Fibroblast of skin of right biceps (primary cell): ENCODE measurements around the gene IFT74.

Source experiments
- DNase-seq: peaks from one replicate; pipeline ENCODE4 v3.0.0-alpha.2; 2013

The IFT74 gene

DNA sequence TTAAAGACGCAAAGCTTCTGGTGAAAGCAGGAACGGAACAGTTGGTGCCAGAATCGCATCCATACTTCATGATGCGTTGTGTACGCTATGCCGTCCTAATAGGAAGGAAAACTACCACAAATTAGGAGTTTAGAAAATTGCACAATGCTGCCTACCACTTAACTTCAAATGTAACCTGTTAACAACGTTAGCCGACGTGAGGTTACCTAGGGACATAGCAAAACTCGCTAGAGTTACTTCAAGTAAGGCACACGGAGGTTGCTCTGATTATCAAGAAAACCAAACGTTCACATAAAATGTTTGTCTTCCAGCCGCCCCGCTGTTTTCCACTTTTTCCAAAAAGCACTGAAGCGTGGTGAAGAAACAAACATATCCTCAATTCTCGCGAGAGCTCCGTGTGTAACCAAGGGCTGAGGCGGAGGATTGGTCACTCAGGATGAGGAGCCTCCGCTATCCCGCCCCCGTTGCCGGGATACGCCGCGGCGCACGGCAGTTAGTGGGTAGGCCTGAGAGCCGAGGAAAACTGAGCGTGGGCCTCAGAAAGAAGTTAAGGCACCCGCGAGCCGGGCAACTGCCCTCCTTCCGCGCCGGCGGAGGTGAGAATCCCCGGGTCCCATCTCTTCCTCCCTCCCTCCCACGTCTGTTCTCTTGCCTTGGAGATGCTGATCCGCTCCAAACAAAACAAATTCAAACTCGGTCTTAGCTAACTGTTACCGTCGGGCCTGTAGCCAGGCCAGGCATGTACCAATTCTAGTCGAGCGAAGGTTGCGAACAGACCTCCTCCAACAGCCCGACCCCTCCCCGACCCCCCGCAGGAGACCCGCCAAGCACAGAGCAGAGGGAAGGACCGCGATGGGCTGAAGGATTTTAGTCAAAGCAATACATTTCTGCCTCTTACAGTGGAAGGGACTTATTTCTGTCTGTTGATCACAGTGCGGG is at the start of gene IFT74:
TSS of gene IFT74 (plus strand) at position 492 of the 939 bp plus-strand sequence. CDS start 5,556 bp downstream, outside the sequence.
- DNase-seq: peak; percentile 98

DNA sequence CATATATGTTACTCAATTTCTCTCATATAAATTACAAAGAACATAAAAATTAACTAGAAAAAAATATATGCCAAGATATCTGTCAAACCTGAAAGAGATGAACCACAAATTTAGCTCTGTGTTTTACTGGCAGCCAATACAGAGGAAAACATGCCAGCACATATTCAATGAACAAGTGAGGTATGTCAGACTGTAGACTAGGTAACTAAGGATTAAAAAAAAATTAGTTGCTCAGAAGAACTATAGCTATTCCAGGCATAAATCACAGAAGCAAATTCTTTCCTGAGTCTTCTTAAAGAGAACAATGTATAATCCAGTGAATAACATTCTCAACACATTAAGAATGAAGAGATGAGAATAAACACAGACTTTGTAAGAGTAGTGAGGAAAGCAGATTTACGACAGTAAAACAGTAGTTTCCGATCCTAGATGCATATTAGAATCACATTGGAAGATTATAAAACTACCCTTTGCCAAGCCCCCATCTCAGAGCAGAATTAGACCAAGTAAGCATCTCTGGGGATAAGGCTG is 43.0 kb upstream of the IFT74 start:
- DNase-seq: no peak

DNA sequence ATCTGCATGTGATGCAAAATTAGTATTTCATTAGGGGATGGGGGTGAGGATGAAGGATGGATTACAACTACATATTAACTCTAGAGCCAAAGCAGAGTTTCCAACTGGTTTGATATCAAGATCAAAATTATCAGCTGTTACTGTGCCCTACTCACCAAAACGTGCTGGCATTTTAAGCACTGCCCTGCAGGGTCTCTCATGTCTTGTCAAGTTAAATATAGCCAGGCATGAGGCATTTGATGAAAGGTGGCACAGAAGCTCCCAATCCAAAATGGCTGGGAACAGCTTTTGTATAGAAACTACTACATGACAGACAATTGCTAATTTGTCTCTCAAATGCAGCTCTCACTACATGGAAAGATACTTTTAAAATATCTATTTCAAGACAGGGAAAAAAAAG is 36.5 kb upstream of the IFT74 start:
- DNase-seq: no peak

DNA sequence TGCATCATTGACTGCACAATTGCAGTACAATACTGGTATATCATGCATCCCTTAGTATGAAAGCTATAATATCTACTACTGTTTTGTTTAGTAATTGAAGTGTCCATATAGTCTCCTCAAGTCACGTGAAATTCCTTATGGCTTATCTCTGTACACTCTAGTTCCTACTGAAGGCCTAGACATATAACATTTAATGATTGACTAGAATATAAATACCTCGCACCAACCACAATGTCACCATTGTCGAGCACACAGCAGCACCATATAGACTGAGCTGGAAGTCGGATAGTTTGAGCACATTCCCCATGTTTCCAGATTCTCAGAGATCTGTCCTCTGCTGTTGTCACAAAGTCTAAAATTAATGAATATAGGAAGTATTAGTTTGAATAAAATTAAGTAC is 30.6 kb upstream of the IFT74 start:
- no peak for DNase-seq

DNA sequence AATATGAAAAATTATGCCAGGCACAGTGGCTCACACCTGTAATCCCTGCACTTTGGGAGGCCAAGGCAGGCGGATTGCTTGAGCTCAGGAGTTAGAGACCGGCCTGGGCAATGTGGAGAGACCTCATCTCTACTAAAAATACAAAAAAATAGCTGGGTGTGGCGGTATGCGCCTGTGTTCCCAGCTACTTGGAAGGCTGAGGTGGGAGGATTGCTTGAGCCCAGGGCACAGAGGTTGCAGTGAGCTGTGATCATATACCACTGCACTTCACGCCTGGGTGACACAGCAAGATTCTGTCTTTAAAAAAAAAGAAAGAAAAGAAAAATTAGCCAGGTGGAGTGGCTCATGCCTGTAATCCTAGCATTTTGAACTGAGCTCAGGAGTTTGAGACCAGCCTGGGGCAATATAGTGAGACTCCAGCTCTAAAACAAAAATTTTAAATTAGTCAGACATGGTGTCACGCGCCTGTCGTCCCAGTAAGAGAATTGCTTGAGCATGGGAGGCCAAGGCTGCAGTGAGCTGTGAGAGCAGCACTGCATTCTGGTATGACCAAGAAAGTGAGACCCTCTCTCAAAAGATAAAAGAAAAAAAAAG is 27.2 kb upstream of the IFT74 start:
- no peak for DNase-seq

DNA sequence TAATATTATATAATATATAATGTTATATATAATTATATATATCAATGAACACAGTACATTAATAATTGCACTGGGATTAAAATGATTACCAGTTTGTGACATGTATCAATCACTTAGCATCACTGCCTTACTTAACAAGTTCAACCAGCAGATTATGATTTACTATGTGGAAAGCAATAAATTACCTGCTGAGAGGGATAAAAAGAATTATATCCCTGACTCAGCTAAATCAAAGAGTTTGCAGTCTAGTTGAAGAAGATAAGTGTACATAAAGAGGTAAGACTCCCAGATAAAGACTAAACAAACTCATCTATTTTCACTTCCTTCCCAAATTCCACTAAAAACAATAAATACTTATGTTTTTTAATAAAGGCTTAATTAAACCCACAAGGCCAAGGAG is 20.4 kb upstream of the IFT74 start:
- no peak for DNase-seq

DNA sequence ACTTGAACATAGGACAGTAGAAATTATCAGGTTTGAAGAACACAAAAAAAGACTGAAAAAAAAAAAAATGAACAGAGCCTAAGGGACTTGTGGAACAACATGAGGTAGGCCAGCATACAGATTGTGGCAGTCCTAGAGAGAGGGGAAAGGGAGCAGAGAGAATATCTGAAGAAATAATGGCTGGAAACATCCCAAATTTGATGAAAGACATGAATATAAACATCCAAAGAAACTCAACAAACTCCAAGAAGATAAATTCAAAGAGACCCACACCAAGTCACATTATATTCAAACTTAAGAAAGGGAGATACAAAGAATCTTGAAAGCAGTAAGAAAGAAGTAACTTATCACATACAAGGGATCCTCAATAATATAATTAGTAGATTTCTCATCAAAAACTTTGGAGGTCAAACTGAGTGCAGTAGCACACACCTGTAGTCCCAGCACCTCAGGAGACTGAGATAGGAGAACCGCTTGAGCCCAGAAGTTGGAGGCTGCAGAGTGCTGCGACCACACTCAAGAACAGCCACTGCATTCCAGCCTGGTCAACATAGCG is 18.3 kb upstream of the IFT74 start:
- DNase-seq: no peak

DNA sequence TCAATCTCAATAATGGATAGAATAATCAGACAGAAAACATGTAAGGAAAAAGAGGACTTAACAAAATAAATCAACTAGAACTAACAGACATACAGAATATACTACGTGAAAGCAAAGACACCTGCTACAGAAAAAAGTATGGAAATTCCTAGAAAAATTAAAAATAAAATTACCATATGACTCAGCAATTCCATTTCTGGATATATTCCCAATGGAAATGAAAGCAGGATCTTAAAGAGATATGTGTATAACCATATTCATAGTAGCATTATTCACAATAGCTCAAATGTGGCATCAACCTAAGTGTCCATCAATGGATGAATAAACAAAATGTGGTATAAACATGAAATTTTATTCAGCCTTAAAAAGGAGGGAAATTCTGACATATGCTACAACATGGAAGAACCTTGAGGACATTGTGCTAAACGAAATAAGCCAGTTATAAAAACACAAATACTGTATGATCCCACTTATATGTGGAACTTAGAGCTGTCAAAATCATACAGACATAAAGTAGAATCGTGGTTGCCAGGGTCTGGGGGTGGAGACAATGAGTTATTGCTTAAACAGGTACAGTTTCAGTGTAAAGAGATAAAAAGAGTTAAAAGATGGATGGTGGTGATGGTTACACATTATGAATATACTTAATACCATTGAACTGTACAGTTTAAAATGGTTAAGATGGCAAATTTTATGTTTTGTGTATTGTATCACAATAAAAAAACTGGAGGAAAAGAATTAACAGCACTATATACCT is 16.1 kb upstream of the IFT74 start:
- no peak for DNase-seq

DNA sequence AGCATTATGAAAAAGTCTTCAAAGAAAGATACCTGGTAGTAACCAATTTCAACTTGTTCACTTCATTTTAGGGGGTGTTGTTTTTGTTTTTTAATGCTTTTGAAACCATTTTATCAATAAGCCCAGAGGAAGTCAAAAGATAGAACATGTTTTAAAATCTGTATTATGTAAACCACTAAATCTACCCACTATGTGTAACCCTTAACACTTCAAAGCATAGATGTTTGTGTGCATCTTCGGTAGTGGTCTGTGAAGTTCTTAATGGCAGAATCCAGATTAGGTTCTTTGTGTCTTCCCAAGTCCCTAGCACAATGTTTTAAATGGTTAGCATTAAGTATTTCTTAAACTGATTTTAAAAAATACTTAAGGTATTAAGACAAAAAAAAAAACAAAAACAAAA is 15.4 kb upstream of the IFT74 start:
- no peak for DNase-seq

DNA sequence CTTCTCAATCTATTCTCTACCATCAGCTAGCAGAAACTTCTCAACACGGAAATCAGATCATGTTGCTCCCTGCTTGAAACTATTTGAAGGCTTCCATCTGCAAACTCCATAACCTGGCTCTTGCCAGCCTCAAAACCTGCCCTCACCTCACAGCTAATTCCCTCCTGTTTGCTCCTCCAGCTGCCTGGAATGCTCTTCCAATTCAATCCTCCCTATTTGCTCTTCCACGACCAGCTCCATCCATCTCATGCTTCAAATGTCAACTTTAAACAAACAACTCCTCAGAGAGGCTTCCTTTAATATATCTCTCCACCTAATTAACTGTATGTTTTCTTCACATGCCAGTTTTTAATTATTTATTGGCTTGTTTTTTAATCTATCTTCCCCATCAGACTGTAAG is 10.6 kb upstream of the IFT74 start:
- DNase-seq: no peak

DNA sequence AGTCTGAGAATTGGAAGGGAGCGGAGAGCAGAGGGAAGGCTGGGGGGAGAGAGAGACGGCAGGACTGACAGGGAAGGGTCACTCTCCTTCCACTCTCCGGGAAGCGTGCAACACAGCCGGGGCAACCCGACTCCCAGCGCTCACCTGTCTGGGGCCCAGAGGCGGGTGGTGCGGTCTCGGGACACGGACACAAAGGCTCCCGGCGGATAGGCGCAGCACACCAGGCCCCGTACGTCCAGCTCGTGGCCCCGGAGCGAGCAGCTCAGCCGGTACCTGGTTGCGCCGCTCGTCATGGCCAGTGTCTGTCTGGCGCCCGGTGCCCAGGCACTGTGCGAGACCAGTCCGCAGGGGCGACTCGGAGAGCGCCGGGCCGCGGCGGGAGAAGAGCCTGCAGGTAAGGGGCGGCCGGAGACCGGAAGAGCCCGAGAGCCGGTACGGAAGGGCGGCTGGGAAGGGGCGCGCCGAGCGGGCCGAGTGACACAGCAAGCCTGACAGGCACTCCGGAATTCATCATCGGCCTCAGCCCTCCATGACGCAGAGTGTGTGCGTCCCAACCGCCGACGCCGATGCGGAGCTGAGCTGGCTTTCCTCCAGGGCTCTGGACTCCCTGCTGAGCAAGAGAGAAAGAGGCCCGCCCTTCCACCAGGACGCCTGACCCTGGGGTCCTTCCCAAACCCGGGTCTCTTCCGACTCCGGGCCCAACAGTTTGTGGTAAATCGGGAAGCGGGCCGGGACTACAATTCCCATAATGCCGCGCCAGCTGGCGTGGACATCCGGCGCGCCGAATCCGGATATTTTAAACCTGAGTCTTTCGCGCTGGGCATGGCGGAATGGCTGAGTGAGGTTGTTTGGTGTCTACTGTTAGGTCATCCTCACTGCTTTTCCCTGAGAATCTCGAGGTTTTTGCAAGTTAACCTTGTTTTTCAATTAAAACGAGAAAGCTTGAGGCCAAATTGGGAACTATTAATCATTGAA is 9.2 kb upstream of the IFT74 start, which contains the start of gene PLAA:
TSS of gene PLAA (minus strand) at position 490 of the 975 bp plus-strand sequence. CDS start at position 293, 197 bp downstream.
- peak; percentile 92 for DNase-seq

DNA sequence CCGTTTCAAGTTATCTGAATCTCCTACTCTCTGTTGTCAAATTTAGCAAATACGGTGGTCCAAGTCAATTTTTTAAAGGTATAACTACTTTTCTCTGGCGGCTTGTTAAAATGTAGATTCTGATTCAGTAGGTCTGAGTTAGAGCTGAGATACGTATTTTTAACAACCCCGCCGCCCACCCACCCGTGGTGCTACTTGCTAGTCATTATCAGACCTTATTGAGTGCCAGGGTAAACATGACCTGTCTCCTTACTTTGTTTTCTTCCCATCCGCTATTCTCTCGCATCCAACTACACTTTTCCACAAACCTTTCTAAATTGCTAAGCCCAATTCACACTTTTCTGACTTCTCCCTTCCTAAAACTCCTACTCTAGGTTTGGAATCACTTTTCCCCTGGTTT is 8.5 kb upstream of the IFT74 start:
- DNase-seq: no peak

DNA sequence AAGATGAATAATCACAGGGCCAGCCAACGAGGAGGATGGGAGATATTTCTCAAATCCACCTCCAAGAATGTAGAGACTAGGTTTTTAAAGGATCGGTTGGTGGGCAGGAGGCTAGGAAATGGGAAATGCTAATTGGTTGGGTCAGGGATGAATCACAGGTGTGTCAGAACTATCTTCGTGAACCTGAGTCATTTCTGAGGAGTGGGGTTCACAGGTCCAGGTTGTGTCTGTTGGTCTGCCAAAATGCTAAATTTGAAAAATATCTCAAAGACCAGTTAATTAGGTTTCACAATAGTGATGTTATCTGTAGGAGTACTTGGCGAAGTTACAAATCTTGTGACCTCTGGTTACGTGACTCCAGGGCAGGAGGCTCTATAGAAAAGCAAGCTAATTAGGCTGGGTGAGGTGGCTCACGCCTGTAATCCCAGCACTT is 6.6 kb upstream of the IFT74 start:
- DNase-seq: peak; percentile 15

DNA sequence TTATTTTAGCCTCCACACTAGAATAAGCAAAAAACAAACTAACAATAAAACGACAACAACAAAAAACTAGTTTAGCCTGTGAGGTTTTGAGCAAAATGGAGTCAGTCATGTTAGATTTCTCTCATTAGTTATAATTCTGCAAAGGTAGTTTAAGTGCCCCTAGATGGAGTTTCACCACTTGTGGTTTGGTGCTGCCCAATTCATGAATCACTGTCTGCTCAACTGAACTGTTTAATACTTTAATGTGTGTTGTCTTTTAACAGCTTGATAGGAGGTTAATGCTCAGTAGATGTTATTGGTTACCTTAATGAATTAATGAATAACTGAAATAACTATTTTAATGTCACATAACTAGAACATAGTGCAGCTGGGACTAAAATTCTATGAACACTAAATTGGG is 5.7 kb upstream of the IFT74 start:
- no peak for DNase-seq

DNA sequence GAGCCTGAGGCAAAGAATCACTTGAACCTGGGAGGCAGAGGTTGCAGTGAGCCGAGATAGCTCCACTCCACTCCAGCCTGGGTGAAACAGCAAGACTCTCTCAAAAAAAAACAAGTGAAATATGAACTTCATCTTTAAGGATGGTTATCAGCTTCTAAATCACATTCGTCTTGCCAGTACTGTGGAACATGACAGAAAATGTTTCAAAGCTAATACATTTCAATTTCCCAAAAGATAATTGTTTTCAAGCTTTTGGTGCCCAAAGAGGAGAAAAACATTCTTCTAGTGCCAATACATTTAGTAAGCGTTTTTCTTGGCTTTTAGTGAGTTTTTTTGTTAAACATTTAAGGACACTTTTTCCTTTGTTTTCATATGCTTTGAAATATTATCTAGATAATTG is 4.4 kb upstream of the IFT74 start:
- DNase-seq: no peak

DNA sequence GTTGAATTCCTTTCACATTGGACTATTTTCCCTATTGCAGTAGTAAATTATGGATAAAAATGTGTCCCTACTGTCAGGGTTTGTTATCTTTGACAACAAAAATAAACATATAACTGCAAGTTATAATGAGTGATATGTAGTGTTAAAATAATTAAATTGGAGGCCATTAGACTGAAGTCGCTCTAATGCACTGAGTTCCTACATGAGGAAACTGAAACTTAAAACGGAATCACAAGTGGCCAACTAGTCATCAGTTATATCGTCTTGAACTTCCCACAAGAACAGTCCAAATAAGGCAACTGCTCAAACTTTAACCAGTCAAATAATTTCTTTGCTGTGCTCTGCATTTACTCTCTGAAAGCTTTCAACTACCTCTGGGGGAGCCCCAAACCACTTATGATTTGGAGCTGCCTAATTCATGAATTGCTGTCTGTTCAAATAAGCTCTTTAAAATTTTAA is 2.1 kb upstream of the IFT74 start:
- no peak for DNase-seq

DNA sequence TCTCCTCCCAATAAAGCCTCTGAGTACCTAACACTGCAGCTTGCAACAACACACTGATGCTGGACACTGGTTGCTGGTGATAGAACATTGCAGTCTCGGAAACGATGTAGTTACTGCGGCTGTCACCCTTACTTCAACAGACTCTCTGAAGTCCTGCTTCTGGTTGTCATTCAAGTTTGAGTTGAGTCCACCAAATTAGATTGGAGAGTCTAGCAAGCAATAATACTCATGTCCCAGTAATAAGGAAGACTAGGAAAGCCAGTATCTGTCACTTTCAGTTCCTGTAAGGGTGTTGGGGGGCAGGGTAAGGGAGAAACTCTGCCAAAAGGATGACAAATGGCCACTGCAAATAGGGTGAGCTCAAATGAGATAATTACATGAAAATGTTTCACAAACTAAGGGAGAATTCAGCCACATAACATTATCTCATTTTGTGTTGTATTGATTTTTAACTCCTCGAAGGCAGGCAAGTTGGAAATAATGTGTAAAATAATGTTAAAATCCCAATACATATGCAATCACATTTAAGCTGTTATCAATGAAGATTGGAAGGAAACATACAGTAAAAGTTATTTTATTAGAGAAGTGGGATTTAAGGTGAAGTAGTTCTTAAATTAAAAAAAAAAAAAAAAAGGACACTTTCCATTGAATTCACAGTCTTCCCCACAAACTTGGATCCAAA is 849 bp upstream of the IFT74 start:
- DNase-seq: no peak

DNA sequence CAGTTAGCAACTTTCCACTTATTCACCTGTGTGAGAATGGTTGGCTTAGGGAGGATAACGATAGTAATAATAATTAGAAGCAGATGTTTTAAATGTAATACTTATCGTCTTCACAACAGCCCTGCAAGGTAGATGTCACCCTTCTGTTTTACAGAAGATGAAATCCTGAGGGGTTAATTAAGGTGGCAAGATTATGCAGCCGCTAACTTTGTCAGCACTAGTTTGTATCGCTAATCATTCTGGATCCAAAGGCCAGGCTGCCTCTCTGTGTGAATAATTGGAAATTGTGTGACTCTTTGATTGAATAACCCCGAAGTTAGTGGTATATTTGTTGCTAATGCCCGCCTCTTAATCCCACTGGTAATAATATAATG is 635 bp downstream of the IFT74 start:
- no peak for DNase-seq

DNA sequence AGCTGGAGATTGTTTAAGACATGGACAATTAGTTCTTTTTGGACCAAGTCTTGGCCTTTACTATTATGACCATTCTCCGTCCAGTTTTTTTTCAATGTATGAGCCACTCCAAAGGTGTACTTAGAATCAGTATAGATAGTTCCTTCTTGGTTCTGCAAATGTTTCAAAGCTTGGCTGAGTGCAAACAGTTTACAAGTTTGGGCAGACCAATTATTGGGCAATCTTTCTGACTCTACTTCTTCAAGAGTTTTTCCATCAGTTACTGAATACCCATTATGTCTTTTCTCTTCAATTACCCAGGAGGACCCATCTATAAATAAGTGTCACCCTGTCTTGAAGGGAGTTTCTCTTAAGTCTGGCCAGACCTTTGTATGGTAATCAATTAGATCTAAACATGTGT is 15.5 kb downstream of the IFT74 start:
- no peak for DNase-seq

DNA sequence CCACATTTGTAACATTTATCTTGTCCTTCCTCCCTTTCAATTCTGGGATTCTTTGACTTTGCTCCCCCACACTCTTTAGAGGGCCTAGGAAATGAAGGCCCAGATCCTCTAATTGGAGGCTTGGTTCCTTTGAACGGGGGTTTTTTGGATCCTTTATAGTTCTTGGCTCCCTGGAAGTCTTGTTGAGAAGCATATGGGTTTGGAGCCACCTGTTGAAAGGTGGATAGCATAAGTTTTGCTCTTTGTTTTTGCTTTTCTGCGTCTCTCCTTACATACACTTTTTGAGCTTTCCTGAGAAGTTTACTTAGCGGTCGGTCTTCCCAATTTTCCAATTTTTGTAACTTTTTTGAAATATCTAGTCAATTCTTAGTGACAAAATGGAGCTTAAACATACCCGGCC is 17.8 kb downstream of the IFT74 start:
- no peak for DNase-seq

DNA sequence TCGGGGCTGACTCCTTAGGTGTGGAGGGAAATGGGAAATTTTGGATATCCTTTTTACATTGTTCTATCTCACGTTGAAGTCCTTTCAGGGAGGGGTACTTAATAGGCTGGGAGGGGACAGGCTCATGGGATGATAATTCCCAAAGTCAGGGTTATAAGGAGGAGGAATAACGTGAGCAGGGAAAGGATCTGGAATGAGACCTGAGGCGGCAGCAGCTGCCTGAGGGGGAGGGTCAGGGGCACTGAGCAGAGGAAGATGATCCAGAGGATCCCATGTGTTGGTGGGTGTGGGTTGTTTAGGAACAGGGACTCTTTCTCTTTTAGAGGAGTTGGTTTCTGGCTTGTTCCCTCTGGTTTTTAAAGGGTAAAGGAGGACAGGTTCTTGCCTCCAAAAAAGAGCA is 18.7 kb downstream of the IFT74 start:
- DNase-seq: no peak
